SK-N-MC (cell line): Measurements from ENCODE around the gene ADAMTS17.

Source experiments
- EZH2 ChIP-seq: fragments of 200-600 bp; sonication (generic); IDR thresholded peaks from one replicate; pipeline ENCODE4 v1.6.1; 2017; ENCODE audit warnings: antibody characterized with exemption
- FOXP2 ChIP-seq: optimal IDR thresholded peaks from 2 replicates; pipeline ENCODE3; 2011; ENCODE audit warnings: mild to moderate bottlenecking, moderate library complexity; ENCODE audit not compliant: insufficient read depth; ENCODE audit errors: extremely low read length, control extremely low read depth
- POLR2AphosphoS5 ChIP-seq: IDR thresholded peaks from 2 replicates; pipeline ENCODE4 v1.6.1; 2012; ENCODE audit warnings: mild to moderate bottlenecking, low read depth, low read length, borderline replicate concordance

GRCh38 chr15:100332721-100333120 is 9.1 kb downstream of the ADAMTS17 start:
- no peak for TF ChIP-seq POLR2AphosphoS5
- no peak for TF ChIP-seq FOXP2
- no peak for TF ChIP-seq EZH2
